GM21515 (cell line): ENCODE measurements around the gene MIB2.
"Not testable (repeated sequence)": the region's sequence is repeated elsewhere in the genome, so short reads cannot be mapped to it uniquely, and the experiment has no call there.

Source experiments
- ATAC-seq: cut with Tn5 transposase; IDR thresholded peaks from one replicate; pipeline ENCODE4 v1.9.1; 2021; ENCODE audit not compliant: unreplicated experiment

The MIB2 gene

GRCh38 chr1:1646326-1646725 lies 31.0 kb downstream of the MIB2 start:
- ATAC-seq, result not testable (repeated sequence)

- not testable (repeated sequence) for ATAC-seq
Observed at GRCh38 chr1:1647567-1648241, 32.4 kb downstream of the MIB2 start.

- not testable (repeated sequence) for ATAC-seq
Observed at GRCh38 chr1:1648265-1648664, 33.0 kb downstream of the MIB2 start.

GRCh38 chr1:1658583-1659549 lies 43.6 kb downstream of the MIB2 start, which contains the start of gene CDK11B:
Gene CDK11B (minus strand): TSS chr1:1659004. CDS start chr1:1657485, 1,519 bp downstream.
- ATAC-seq, result peak; percentile 85

- ATAC-seq, result not testable (repeated sequence)
Observed at GRCh38 chr1:1662392-1662791, 47.1 kb downstream of the MIB2 start.

- ATAC-seq, result not testable (repeated sequence)
Observed at GRCh38 chr1:1662830-1663560, 47.7 kb downstream of the MIB2 start.

- not testable (repeated sequence) for ATAC-seq
Observed at GRCh38 chr1:1664318-1664717, 49.0 kb downstream of the MIB2 start.

GRCh38 chr1:1664941-1665814 lies 49.9 kb downstream of the MIB2 start:
- ATAC-seq, result no peak

- ATAC-seq, result no peak
Observed at GRCh38 chr1:1665815-1666251, 50.5 kb downstream of the MIB2 start.

GRCh38 chr1:1666526-1666925 lies 51.2 kb downstream of the MIB2 start:
- no peak for ATAC-seq

- ATAC-seq, result no peak
Observed at GRCh38 chr1:1669468-1670440, 54.5 kb downstream of the MIB2 start.

GRCh38 chr1:1670866-1671265 lies 55.6 kb downstream of the MIB2 start:
- no peak for ATAC-seq

- ATAC-seq, result no peak
Observed at GRCh38 chr1:1671365-1672119, 56.2 kb downstream of the MIB2 start.

- ATAC-seq, result no peak
Observed at GRCh38 chr1:1672181-1672965, 57.1 kb downstream of the MIB2 start.

GRCh38 chr1:1674806-1675205 lies 59.5 kb downstream of the MIB2 start:
- ATAC-seq, result not testable (repeated sequence)

- not testable (repeated sequence) for ATAC-seq
Observed at GRCh38 chr1:1675218-1675617, 59.9 kb downstream of the MIB2 start.

GRCh38 chr1:1676087-1676486 lies 60.8 kb downstream of the MIB2 start:
- ATAC-seq, result not testable (repeated sequence)
